ENCODE data around the gene GRAMD1B.
A peak's percentile ranks its signal among the peaks of the same experiment; 100 is the strongest.

GRAMD1B gene

GRCh38 chr11:123478352-123478987 is 48.4 kb downstream of the GRAMD1B start:
- no peak for DNase-seq

DNA sequence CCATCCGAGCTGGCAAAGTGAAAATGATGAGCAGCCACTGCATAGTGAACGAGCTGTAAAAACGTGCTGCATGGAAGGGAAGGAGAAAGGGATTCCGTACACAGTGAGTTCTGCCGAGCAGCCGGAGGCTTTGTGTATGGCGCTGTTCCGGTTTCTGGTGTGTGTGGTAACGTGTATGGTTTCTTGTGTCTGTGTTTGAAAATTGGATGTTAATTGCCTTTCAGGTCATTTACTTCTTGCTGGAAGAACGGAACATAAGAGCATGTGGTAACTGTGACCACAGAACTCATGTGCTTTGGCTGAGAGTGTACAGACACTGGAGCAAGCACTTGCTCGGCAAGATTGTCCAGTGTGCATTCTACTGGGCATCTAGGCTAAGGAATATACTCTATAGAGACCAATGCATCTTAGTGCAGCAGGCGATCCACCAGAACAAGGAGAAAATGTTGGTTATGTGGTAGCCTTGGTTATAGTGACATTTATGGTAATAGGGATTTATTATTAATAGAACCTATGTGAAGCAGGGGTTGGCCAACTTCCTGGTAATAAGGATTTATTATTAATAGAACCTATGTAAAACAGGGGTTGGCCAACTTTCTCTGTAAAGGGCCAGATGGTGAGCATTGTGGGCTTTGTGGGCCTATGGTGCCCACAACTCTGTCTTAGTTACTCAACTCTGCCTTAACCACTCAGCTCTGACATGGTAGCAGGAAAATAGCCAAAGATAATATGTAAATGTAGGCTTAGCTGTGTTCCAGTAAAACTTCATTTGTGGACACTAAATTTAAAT is 49.2 kb downstream of the GRAMD1B start:
- DNase-seq, result no peak

DNA sequence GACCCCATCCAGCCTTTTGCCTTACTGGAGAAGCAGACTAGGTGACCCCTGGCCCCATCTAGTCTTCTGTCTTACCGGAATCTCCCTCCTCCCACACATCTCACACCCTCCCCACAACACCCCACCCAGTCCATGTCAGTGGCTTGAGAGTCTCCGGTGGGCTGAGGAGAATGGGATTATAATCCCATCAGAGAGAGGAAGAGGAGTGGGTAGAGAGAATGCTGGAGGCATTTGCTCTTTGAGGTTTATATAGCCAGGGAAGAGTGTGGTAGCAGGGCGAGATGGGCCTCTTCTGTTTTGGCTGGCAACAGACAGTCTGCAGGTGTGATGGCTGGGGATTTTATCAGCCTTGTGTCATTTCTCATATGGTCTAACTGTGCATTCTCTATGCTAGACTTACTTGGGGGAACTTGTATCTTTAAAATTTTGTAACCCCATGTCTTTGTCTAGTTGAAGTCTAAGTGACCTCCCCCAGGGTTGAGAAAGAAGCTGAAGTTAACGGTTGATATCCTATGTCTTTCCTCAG is 50.3 kb downstream of the GRAMD1B start:
- DNase-seq, result no peak

DNA sequence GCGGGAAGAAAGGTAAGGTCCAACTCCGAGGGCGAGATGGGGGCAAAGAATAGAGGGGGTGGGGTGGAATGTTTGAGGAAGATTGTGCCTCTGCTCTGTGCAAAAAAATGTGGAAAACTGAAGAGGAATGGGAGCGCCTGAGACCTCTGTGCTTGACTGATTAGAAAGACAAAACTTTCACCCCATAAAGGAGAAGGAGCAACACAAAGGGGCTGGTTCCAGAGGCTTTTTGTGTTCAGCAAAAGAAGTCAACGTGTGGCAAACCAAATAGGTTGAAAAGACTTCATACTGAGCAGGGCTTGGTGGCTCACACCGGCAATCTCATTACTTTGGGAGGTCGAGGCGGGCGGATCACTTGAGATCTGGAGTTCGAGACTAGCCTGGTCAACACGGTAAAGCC is 50.8 kb downstream of the GRAMD1B start:
- DNase-seq, result no peak

DNA sequence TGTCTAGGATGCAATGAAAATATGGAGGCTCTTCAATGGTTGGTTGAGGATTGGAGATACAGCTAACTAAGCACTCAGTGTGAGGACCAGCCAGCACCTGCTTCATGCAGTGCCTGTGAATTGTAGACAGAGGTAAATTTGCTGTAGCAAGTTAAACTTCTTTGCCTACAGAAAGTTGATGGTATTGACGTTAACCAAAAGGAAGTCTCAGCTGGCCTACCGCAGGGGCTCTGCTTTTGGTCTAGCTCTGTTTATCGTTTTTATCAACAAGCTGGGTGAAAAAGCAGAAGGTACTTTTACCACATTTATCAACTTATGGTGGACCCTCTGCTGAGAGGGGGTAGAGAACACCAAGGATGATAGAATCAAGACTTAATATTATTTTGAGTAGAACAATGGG is 51.6 kb downstream of the GRAMD1B start:
- no peak for DNase-seq

- DNase-seq, result no peak
Observed at GRCh38 chr11:123482218-123482617, 52.1 kb downstream of the GRAMD1B start.

GRCh38 chr11:123483058-123483457 is 53.0 kb downstream of the GRAMD1B start:
- no peak for DNase-seq

GRCh38 chr11:123483466-123483865 is 53.4 kb downstream of the GRAMD1B start:
- DNase-seq, result no peak

- no peak for DNase-seq
Observed at GRCh38 chr11:123484448-123484847, 54.4 kb downstream of the GRAMD1B start.

DNA sequence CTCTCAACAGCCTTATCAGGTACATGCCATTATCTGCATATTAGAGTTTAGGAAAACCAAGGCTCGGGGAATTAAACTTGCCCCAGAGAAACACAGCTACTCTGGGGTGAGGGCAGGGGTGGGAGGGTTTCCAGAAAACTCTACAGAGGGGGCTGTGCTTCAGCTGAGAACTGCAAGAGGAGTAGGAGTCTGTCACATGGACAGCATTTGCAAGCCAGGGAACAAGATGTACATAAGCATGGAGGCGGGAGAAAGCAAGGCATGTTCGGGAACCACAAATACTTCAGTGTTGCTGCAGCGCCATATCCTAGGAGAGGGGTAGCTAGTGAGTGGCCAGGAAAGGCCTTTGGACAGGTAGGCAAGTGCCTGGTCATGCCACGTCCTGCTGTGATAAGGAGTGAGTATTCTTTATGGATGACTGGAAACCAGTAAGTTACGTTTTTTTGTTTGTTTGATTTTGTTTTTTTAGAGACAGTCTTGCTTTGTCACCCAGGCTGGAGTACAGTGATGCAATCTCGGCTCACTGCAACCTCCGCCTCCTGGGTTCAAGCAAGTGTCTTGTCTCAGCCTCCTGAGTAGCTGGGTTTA is 57.2 kb downstream of the GRAMD1B start:
- no peak for DNase-seq

- no peak for DNase-seq
Observed at GRCh38 chr11:123490527-123490926, 60.5 kb downstream of the GRAMD1B start.

- DNase-seq, result no peak
Observed at GRCh38 chr11:123491241-123491640, 61.2 kb downstream of the GRAMD1B start.

- DNase-seq, result no peak
Observed at GRCh38 chr11:123493349-123494063, 63.4 kb downstream of the GRAMD1B start.

- DNase-seq, result no peak
Observed at GRCh38 chr11:123494195-123495050, 64.4 kb downstream of the GRAMD1B start.

- no peak for DNase-seq
Observed at GRCh38 chr11:123504401-123504800, 74.3 kb downstream of the GRAMD1B start.

GRCh38 chr11:123505546-123506299 is 75.7 kb downstream of the GRAMD1B start:
- DNase-seq, result no peak

DNA sequence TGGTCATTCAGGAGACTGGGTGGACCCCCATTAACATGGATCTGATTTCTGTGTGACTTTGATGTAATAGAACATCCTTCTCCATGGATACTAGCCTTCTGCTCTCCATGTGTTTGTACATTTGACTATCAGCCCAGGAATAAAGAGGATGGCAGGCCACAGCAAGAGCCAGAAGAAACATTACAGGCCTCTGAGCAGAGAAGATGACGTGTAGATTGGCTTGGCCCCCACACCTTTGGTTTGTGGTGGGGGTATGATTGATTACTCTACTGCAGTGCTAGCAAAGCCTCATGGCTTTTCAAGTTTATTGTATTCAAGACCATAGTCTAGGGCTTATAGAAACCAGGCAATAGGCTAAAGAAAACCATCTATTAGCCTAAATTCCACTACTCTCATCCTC is 77.0 kb downstream of the GRAMD1B start:
- no peak for DNase-seq

DNA sequence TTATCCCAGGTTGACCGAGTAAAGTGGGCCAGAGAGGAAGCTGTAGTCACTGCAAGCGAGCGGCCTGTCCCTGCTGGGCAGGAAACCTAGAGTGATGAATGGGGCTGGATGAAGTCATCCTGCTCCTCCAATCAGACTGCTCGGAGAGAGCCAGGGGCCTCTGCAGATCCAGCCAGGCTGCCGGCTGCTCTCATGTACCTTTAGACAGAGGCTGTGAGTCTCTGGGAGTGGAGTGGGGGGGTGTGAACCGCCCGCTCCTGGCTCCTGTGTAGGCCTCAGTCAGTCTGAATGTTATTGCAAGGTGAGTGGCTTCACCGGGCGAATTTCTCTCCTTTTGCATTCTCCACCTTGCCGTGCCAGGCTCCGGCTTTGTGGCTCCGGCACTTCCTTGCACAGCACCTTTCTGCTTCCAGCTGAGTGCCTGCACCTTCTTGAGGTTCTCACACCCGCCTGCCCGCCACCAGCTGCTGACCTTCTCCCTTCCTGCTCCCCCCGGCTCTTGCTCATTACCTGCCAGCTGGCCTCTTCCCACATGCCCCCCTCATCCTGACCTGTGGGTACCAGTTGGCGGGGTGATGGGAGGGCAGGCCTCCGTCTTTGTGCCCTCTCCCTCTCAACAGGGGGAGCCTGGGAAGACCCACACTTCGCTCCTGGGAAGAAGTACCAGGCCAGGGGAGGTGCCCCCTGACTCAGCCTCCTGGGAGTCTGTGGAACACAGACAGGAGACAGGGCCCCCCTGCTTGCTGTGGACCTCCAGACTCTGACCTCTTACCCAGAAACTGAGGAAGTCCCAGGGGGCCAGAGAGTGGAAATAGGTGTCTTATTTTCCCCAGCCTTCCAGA is 79.9 kb downstream of the GRAMD1B start:
- no peak for DNase-seq

- DNase-seq, result no peak
Observed at GRCh38 chr11:123510579-123510905, 80.5 kb downstream of the GRAMD1B start.

DNA sequence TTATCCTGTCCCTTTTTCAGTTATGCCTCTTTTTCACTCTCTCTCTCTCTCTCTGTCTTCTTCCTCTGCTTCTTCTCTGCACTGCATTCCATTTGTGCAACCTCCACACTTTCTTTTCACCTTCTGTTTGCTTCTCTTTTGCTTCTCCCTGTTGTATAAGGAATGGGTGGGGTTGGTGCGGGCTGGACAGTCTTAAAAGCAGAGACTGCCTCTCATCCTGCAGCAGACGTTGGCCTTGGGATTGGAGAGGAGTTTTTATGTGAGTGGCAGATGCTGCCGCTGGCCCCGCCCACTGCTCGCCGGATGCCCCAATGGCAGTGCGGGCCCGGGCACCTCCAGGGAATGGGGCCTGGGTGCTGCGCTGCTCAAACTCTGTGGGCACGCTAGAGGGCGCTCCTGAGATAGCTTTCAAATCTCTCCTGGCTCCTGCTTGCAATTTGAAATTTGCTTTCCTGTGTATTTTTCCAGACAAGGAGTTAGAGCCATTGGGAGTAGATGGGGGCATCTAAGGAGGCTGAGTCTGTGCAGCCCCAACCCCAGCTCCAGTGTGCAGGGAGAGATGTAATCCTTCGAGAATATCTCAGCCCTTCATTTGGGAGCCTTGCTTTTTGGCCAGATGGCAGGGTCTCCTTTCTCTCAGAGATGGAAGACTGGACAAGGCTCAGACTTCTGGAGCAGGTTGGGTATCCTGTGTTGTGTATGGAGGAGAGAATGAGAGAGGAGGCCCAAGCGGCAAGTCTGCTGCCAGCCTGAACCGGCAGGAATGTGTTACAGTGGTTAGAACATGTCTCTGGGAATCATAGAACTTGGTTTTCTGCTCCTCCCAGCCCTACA is 81.2 kb downstream of the GRAMD1B start:
- peak; percentile 50 to 51 for DNase-seq

Measured in activated CD4-positive, alpha-beta T cell treated with anti-CD3 and anti-CD28 coated beads, Interleukin-2, amount 50 U/mL, for 4 hours (primary cell).